HG03521 (cell line): ENCODE data around the gene HIGD2B.
A peak's percentile ranks its signal among the peaks of the same experiment; 100 is the strongest.
"Not testable (repeated sequence)": the region's sequence is repeated elsewhere in the genome, so short reads cannot be mapped to it uniquely, and the experiment has no call there.

Experiments used
- ATAC-seq: cut with Tn5 transposase; IDR thresholded peaks from one replicate; pipeline ENCODE4 v1.9.1; 2021; ENCODE audit warnings: mild to moderate bottlenecking, moderate library complexity; ENCODE audit not compliant: unreplicated experiment

HIGD2B gene, protein sequence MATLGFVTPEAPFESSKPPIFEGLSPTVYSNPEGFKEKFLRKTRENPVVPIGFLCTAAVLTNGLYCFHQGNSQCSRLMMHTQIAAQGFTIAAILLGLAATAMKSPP

DNA sequence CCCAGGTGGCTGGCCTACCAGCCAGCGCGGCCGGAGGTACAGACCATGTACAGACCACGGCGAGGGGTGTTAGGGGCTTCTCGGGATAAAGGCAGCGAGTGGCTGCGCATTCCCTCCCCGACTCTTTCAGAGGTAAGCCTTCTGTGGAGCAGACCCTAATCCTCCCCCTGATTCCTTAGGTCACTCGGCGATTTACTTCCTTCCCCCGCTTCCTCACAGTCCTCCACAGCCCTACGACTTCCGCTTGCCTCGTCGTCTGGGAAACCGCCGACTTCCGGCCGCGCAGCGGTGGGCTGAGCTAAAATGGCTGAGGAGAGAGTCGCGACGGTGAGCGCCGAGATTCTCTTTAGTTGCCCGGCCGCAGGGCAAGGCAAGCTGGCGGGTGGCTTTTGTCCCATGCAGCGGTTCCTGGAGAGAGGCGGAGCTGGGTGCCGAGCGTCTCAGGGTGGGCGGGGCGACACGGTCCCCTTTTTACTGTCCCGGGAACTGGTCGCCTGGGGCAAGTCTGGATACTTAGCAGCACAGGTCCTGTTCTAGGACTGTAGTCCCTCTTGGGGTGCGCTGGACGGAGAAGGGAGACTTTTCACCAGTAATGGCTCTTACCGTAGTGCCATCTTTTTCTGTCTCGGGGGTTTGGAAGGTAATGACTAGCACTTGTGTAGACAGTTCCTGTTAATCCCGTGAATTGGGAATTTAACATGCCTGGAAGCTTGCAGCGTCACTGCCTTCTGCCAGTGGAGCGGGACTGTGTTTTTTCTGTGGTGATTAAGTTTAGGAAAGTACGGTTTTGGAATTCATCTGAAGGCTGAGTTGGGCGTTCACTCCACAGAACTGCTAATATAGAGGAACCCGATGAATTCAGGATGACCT lies at the start of gene HIGD2B, which contains the start of gene BBS4:
TSS of gene HIGD2B (minus strand) at position 258 of the 870 bp plus-strand sequence. CDS start 9,808 bp downstream, outside the sequence.
TSS of gene BBS4 (plus strand) at position 283 of the 870 bp plus-strand sequence. CDS start at position 304, 21 bp downstream.
- peak; percentile 98 for ATAC-seq

DNA sequence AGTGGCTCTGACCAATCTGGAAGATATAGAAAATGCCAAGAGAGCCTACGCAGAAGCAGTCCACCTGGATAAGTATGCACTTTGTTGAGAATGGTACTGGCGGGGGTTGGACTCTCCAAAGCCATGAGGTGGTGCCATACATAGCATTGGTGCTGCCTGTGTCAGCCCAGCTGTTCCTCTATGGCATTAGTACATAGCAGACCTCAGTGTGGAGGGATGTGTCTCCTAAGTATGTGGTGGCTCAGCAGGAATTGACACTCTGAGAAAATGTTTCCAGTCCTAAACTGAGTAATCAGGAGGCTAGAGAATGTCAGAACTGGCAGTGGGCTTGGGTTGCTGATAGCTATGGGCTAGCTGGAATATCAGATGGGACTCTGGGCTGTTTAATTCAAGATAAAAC lies 49.1 kb upstream of the HIGD2B start:
- ATAC-seq = no peak

DNA sequence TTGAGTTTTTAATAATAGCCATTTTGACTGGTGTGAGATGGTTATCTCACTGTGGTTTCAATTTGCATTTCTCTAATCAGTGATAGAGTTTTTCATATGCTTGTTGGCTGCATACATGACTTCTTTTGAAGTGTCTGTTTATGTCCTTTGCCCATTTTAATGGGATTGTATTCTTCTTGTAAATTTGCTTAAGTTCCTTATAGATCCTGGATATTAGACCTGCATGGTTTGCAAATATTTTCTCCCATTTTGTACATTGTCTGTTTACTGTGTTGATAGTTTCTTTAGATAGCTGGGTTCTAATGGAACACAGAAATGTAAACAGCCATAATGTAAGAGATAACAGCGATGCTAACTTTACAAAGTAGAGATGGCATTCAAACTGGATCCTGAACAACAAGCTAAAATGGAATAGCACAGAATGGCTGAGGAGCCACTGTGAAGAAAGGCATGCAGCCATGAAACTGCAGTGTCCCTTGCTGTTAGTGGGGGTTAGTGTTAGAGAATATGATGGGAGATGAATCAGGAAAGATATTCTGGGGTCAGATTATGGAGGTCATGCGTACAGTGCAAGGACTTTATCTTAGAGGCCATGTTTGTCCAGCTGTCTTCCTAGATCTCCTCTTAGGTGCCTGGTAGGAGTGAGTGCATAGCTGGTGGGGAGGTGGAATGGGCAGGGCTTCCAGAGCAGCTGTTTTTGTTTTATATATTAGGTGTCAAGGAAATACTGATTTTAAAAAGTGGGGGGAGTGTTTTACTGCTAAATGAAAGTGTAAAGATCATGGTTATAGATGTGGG lies 48.2 kb upstream of the HIGD2B start:
- no peak for ATAC-seq

DNA sequence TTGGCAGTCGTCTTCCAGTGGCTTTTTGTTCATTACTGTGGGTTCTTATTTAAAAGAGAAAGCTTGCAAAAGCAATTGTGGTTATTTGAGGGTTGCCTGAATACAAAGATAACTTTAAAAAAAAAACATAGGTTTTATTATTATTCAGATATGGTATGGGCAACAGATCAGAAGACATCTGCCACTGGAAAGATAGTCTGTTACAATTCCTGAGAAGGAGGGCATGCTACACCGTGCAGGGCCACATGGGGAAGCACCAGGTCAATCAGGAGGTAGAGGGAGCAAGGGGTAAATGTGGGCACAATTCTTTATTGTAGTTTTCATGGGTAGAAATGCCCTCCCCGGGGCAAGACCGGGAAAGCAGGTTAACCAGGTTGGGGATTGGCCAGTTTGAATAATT lies 46.5 kb upstream of the HIGD2B start:
- ATAC-seq = no peak

DNA sequence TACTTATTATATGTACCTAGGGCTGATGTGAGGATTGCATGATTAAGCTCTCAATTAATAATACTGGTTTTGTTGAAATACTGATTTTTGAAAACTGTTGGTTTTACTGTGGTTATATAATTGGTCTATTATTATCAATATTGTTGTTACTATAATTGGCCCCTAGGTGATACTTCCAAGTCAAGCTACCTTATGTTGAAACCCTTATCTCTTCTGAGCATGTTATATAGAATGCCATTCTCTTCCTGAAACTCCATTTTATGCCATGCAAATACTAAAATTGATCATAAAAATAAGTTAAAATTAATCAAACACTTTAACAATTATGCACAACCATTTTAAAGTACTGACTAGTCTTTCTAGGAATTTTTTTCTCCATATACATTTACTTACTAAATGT lies 46.1 kb upstream of the HIGD2B start:
- ATAC-seq = no peak

DNA sequence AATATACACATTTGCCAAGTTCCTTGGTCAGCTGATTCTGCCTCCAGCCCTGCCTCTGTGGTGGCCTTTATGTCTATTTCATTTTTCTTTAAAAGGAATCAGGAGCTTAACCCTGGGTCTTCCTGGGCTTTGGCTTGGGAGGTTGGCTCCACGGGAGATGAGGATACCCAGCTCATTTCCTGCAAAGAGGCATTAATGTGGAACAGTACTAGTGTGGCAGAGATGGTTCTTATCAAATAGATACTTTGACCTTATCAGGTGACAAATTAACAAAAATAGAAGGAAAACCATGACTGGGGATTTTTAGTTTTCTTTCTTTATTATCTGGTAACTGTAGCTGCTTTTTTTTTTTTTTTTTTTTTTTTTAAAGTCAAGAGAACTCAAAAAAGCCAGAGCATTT lies 42.8 kb upstream of the HIGD2B start:
- ATAC-seq = no peak

DNA sequence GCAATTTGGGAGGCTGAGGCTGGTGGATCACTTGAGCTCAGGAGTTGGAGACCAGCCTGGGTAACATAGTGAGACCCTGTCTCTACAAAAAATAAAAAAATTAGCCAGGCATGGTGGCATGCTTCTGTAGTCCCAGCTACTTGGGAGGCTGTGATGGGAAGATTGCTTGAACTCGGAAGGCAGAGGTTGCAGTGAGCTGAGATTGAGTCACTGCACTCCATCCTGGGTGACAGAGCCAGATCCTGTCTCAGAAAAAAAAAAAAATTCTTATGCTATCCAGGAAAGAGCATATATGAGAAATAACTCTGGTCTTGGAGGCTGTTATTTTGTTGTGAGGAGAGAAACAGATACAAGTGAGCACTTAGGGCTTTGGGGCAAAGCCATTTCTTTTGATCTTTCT lies 42.3 kb upstream of the HIGD2B start:
- not testable (repeated sequence) for ATAC-seq

DNA sequence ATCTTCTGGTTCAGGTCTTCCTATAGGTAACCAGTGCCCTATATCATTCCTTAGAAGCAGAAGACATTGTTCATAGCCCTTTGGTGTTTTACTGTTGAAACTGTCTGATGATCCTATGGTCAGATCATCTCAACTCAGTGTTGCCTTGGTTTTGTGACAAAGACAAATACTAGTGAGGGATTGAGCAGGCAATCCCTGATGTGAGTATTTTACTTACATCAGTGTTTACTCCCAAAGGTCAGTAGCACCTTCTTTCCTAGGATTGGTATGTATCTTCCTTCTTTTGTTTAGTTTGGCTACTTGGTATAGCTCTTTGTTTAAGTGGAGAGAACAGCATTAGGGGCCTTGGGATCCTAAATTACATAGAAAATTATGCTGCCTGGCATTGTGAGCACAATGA lies 41.2 kb upstream of the HIGD2B start:
- ATAC-seq = no peak

DNA sequence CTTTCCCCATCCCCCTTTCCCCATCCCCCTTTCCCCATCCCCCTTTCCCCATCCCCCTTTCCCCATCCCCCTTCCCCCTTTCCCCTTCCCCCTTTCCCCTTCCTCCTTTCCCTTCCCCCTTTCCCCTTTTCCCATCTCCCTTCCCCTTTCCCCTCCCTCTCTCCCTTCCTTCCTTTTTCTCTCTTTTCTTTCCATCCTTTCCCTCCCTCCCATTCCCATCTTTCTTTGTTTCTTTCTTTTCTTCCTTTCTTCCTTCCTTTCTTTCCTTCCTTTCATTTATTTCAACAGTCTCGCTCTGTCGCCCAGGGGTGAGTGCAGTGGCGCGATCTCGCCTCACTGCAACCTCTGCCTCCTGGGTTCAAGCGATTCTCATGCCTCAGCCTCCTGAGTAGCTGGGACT lies 39.9 kb upstream of the HIGD2B start:
- not testable (repeated sequence) for ATAC-seq

DNA sequence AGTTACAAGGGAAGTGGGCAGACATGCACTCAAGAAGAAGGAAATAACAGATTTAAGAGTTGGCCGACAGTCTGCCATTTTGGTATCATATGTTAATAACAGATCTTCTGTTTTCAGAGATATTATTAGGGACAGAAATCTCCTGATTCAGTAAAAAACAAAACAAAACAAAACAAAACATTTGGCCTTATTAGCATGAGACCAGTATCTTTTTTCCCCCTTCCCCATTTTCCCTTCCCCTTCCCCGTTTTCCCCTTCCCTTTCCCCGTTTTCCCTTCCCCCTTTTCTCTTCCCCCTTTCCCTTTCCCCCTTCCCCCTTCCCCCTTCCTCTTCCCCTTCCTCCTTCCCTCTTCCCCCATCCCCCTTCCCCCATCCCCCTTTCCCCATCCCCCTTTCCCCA lies 39.5 kb upstream of the HIGD2B start:
- ATAC-seq = no peak

DNA sequence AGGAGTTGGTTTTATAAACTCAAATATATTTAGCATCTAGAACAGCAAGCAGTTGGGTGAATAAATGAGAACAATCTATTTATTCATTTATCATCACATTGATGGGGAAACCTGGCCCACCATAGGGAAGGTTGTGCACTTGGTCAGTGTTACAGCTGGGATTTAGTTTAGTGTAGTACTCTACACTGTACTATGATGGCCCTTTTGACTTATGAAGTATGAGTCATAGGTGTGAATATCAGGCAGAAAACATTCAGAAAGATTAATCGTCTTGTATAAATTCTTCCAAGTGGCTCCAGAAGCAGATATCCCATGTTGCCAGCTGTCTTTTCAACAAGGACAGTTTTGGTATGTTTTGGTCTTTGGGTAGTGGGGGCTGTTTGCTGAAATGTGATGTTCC lies 38.0 kb upstream of the HIGD2B start:
- ATAC-seq = no peak

DNA sequence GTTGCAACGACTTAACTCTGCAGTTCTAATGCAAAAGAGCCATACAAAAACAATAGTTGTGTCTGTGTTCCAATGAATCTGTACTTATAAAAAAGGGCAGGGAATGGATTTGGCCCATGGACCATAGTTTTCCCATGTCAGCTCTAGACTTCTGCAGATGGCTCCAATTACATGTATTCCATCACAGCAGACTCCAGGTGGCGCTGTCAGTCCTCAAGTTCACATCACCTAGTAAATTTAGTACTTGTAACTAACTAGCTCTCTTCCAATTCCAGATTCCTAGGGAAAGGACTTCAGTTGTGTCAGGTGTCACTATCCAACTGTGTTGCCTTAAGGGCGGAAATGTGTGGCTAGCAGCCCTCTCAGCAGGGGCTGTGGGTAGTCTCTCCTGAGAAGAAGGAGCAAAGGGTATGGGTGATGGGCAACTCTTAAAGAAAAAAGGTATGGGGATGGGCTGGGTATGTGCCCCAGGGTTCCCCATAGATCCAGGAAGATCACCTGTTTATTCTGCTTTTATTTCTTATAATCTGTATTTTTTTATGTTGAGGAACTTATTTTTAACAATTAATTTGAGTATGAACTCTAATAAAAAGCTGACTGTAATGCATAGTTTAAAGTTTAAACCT lies 36.2 kb upstream of the HIGD2B start:
- no peak for ATAC-seq

DNA sequence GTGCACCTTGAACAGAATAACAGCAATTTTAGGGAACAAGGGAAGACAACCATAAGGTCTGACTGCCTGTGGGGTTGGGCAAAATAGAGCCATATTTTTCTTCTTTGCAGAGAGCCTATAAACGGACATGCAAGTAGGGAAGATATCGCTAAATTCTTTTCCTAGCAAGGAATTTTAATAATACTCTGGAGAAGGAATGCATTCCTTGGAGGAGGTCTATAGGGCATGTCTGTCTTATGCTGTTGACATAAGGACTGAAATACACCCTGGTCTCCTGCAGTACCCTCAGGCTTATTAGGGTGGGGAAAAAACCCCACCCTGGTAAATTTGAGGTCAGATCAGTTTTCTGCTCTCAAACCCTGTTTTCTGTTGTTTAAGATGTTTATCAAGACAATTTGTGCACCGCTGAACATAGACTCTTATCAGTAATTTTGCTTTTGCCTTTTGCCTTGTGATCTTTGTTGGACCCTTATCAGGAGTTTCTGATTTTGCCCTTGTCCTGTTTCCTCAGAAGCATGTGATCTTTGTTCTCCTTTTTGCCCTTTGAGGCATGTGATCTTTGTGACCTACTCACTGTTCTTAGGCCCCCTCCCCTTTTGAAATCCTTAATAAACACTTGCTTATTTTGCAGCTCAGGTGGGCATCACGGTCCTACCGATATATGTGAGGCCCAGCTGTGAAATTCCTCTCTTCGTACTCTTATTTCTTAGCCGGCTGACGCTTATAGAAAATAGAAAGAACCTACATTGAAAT lies 22.7 kb upstream of the HIGD2B start:
- not testable (repeated sequence) for ATAC-seq

DNA sequence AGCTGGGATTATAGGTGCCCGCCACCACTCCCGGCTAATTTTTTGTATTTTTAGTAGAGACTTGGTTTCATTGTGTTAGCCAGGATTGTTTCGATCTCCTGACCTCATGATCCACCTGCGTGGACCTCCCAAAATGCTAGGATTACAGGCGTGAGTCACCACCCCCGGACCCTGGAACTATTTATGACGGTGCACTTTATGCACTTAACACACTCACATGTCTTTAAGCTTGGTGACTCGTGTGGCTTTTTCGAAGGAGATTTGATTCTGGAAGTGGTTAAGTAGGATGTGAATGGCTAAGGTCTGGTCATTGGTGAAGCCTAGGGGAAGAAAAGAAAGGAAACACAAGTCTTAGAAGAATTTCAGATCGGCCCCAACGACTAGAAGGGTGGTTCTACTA lies 20.3 kb upstream of the HIGD2B start:
- no peak for ATAC-seq

DNA sequence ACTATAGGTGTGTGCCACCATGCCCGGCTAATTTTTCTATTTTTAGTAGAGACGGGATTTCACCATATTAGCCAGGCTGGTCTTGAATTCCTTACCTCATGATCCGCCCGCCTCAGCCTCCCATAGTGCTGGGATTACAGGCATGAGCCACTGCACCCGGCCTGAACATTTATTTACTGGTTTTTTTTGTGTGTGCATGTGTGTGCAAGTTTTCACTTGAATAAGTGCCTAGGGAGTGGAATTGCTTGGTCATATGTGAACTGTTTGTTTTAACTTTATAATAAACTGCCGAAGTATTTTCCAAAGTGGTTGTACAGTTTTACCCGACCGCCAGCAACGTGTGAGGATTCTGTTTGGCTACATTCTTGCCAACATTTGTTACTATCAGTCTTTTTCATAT lies 14.1 kb upstream of the HIGD2B start:
- ATAC-seq = no peak

DNA sequence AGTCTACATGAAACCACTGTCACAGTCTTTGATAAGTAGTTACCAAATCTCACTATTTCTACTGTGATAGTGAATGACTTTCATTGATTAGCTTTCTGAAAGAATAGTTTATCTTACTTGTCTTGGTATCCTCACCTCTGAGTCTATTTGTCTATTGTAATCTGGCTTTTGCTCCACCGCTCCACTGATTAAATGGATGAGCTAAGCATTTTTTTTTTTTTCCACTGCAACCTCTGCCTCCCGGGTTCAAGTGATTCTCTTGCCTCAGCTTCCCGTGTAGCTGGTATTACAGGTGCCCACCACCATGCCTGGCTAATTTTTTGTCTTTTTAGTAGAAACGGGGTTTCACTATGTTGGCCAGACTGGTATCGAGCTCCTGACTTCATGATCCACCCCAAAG lies 13.0 kb upstream of the HIGD2B start:
- ATAC-seq = no peak

DNA sequence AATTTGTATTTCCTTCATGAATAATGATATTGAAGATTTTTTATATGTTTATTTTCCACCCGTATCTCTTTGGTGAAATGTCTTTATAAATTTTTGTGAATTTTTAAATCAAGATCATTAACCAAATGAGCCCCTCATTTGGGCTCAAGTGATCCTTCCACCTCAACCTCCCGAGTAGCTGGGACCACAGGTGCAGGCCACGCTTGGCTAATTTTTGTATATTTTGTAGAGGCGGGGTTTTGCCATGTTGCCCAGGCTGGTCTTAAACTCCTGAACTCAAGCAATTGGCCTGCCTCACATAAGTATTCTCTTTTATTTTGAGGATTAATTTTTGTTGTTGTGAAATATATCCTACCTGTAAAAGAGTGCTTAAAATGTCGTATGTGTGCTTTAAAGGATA lies 5.0 kb upstream of the HIGD2B start:
- no peak for ATAC-seq

DNA sequence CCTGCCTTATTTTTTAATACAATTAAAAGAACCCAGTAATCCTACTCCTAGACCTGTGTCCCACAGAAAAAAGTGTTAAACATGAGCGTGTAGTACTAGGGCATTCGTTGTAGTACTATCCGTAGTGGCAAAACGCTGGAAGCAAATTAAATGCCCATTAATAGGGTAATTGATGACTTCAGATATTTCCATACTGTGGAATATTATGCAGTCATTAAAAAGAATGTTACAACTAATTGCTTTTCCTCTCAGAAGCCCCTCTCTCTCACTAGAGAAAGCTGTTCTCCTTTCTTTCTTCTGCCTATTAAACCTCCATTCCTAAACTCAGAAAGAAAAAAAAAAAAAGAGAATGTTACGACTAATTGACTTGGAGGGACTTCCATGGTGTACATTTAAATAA lies 2.7 kb upstream of the HIGD2B start:
- no peak for ATAC-seq

DNA sequence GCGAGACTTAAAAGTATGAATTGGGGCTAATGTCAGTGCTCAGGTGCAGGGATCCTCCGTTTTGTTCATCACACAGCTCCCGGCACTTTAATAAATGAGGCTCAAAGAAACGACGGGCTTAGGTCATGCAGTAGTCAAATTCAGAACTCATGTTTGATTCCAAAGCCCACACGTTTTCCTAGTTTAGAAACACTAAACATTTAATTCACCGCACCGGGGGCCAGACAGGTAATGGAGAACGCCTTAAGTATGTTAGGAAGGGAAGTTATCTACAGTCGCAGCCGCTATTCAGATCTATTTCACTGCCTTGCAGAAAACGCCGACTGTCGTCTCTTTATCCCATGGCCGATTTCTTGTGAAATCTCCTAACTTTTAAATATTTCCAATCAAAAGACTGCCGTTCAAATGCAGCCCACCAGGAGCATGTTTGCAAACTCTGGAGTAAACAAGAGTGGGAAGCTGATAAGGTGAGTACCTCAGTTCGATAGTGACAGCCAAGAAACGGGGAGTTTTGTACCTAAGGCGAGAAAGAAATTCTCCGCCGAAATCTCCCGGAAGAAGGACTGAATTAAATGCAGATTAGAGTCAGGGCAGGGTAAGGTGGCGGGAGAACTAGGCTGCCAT lies 569 bp downstream of the HIGD2B start:
- no peak for ATAC-seq

DNA sequence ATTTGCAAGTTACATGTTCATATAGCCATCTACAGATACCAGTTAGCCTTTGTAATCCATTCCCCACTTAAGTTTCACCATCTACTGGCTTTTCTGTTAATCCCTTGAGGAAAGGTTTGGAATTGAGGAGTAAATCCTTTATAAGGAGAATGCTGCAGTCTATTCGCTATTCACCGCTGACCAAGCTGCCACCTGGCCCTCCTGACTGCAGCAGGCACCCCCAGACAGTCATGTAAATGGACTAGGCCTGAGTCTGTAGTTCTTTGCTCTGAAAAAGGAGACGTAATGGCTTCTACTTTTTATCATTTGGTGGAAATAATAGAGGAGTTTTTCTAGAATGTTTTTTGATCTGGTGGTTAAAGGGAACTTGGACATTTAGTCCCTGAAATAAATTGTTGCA lies 3.2 kb downstream of the HIGD2B start:
- no peak for ATAC-seq
